Measurements from ENCODE around the gene ITPR2. TPM values are rescaled to one million over a fixed set of nuclear protein-coding genes. Genes with fewer than 3 reads are reported as not detected.

ITPR2 gene
- total and polyA plus RNA-seq, 4 donors: 11.7 to 93.3 (median 35.4) TPM

- Histone ChIP-seq H3K36me3 (ENCODE audit: control insufficient read depth in 4 of 4, insufficient read depth in 3 of 4, low read depth in 1 of 4, low read length in 3 of 4) (peaks cover 2 to 47% (median 44%) of the 10 kb centered on the region in 4 donors), H3K27me3 (ENCODE audit: control insufficient read depth in 4 of 4, insufficient read depth in 4 of 4, low read length in 3 of 4) (no peaks in the 10 kb centered on the region), H3K27ac (ENCODE audit: low read depth in 1 of 2, low read length in 2 of 2) (no peak overlapping the region), H3K9ac (ENCODE audit: low read depth in 1 of 2, low read length in 2 of 2) (no peak overlapping the region), H3K4me1 (ENCODE audit: control insufficient read depth in 4 of 4, insufficient read depth in 4 of 4, low read length in 3 of 4) (peaks cover 0 to 3% (median 0%) of the 10 kb centered on the region in 4 donors), H3K9me3 (ENCODE audit: control insufficient read depth in 4 of 4, low read length in 3 of 4) (no peaks in the 10 kb centered on the region), H3K4me3 (ENCODE audit: low read depth in 1 of 3, low read length in 3 of 3) (no peak overlapping the region)
- no peak for DNase-seq (ENCODE audit: low spot score)
- 86% methylated on average over 3 of the region's 3 CpGs for WGBS
- no peak for TF ChIP-seq HNF4G (IDR thresholded peaks at IDR 0.05)
- TF ChIP-seq TAF1 (conservative IDR thresholded peaks at IDR 0.05): no peak
- no peak for TF ChIP-seq HNF4A (conservative IDR thresholded peaks at IDR 0.05)
- no peak for TF ChIP-seq NR2F2 (IDR thresholded peaks at IDR 0.05)
- no peak for TF ChIP-seq ATF3 (IDR thresholded peaks at IDR 0.05)
- TF ChIP-seq SP1 (IDR thresholded peaks at IDR 0.05): no peak
- no peak for TF ChIP-seq YY1 (IDR thresholded peaks at IDR 0.05)
- TF ChIP-seq MAX (IDR thresholded peaks at IDR 0.05): no peak
- no peak for TF ChIP-seq RAD21 (IDR thresholded peaks at IDR 0.05)
- TF ChIP-seq RXRA (IDR thresholded peaks at IDR 0.05): no peak
- no peak for TF ChIP-seq JUND (IDR thresholded peaks at IDR 0.05)
Measured at GRCh38 chr12:26661399-26661798, 171.6 kb downstream of the ITPR2 start.

- H3K4me1 ChIP-seq (ENCODE audit: control insufficient read depth in 4 of 4, insufficient read depth in 4 of 4, low read length in 3 of 4): peaks cover 0 to 3% (median 0%) of the 10 kb centered on the region in 4 donors
- no peaks in the 10 kb centered on the region for H3K27me3 ChIP-seq (ENCODE audit: control insufficient read depth in 4 of 4, insufficient read depth in 4 of 4, low read length in 3 of 4)
- no peak for DNase-seq (ENCODE audit: low spot score)
- no peaks in the 10 kb centered on the region for H3K9me3 ChIP-seq (ENCODE audit: control insufficient read depth in 4 of 4, low read length in 3 of 4)
- TF ChIP-seq ZBTB33 (IDR thresholded peaks at IDR 0.05): no peak
- TF ChIP-seq HNF4G (IDR thresholded peaks at IDR 0.05): no peak
- no peak for TF ChIP-seq GABPA (IDR thresholded peaks at IDR 0.05 in 1 of 2, conservative IDR thresholded peaks at IDR 0.05 in 1 of 2)
- TF ChIP-seq FOXA2 (IDR thresholded peaks at IDR 0.05): no peak
- no peak for TF ChIP-seq ATF3 (IDR thresholded peaks at IDR 0.05)
- TF ChIP-seq REST (IDR thresholded peaks at IDR 0.05): no peak
- TF ChIP-seq FOXA1 (IDR thresholded peaks at IDR 0.05): no peak
- TF ChIP-seq HNF4A (conservative IDR thresholded peaks at IDR 0.05): no peak
- no peak for TF ChIP-seq RAD21 (IDR thresholded peaks at IDR 0.05)
- H3K36me3 ChIP-seq (ENCODE audit: control insufficient read depth in 4 of 4, insufficient read depth in 3 of 4, low read depth in 1 of 4, low read length in 3 of 4): peaks cover 2 to 48% (median 43%) of the 10 kb centered on the region in 4 donors
- no peak overlapping the region for H3K27ac ChIP-seq (ENCODE audit: low read depth in 1 of 2, low read length in 2 of 2)
- no peak overlapping the region for H3K4me3 ChIP-seq (ENCODE audit: low read depth in 1 of 3, low read length in 3 of 3)
- WGBS: 97% methylated on average over 2 of the region's 2 CpGs
- H3K9ac ChIP-seq (ENCODE audit: low read depth in 1 of 2, low read length in 2 of 2): no peak overlapping the region
Measured at GRCh38 chr12:26659930-26660329, 173.1 kb downstream of the ITPR2 start.
